Measurements from ENCODE around the gene HSPB3. TPM values are rescaled to one million over a fixed set of nuclear protein-coding genes. Genes with fewer than 3 reads are reported as not detected.

HSPB3 gene
- total RNA-seq, 2 donors from 2014 or later, result 0.77 TPM; not detected in 1

- Histone ChIP-seq H3K9ac (ENCODE audit: low read depth in 2 of 2, low read length in 2 of 2) (no peak overlapping the region), H3K27ac (no peak overlapping the region), H3K36me3 (no peaks in the 10 kb centered on the region), H3K4me3 (no peak overlapping the region), H3K4me1 (no peaks in the 10 kb centered on the region), H3K27me3 (no peaks in the 10 kb centered on the region), H3K9me3 (no peaks in the 10 kb centered on the region)
- no peak for TF ChIP-seq CTCF (IDR thresholded peaks at IDR 0.05)
- DNase-seq, result no peak
- intact Hi-C loops (cut with DNase I), result no loop called here
These were observed 1.8 kb downstream of the HSPB3 start for GRCh38 chr5:54457094-54457862.

GRCh38 chr5:54458221-54458620 lies 2.7 kb downstream of the HSPB3 start:
- Histone ChIP-seq H3K4me1 (no peaks in the 10 kb centered on the region), H3K27me3 (no peaks in the 10 kb centered on the region), H3K4me3 (no peak overlapping the region), H3K36me3 (no peaks in the 10 kb centered on the region), H3K9me3 (no peaks in the 10 kb centered on the region), H3K9ac (ENCODE audit: low read depth in 2 of 2, low read length in 2 of 2) (no peak overlapping the region), H3K27ac (no peak overlapping the region)
- intact Hi-C loops (cut with DNase I), result no loop called here
- no peak for DNase-seq
- TF ChIP-seq CTCF (IDR thresholded peaks at IDR 0.05), result no peak

- H3K36me3 ChIP-seq, result no peaks in the 10 kb centered on the region
- no peak for DNase-seq
- H3K27me3 ChIP-seq, result no peaks in the 10 kb centered on the region
- no peak overlapping the region for H3K4me3 ChIP-seq
- intact Hi-C loops (cut with DNase I), result no loop called here
- no peaks in the 10 kb centered on the region for H3K4me1 ChIP-seq
- no peaks in the 10 kb centered on the region for H3K9me3 ChIP-seq
- H3K27ac ChIP-seq, result no peak overlapping the region
- TF ChIP-seq CTCF (IDR thresholded peaks at IDR 0.05), result no peak
- H3K9ac ChIP-seq (ENCODE audit: low read depth in 2 of 2, low read length in 2 of 2), result no peak overlapping the region
These were observed 4.9 kb downstream of the HSPB3 start for GRCh38 chr5:54460181-54460919.

GRCh38 chr5:54462281-54462680 lies 6.8 kb downstream of the HSPB3 start:
- no peak for TF ChIP-seq CTCF (IDR thresholded peaks at IDR 0.05)
- Histone ChIP-seq H3K4me3 (no peak overlapping the region), H3K27ac (no peak overlapping the region), H3K36me3 (no peaks in the 10 kb centered on the region), H3K9me3 (no peaks in the 10 kb centered on the region), H3K9ac (ENCODE audit: low read depth in 2 of 2, low read length in 2 of 2) (no peak overlapping the region), H3K4me1 (no peaks in the 10 kb centered on the region), H3K27me3 (no peaks in the 10 kb centered on the region)
- no peak for DNase-seq
- intact Hi-C loops (cut with DNase I), result no loop called here

- Histone ChIP-seq H3K27ac (no peak overlapping the region), H3K27me3 (no peaks in the 10 kb centered on the region), H3K9me3 (no peaks in the 10 kb centered on the region), H3K9ac (ENCODE audit: low read depth in 2 of 2, low read length in 2 of 2) (no peak overlapping the region), H3K4me1 (no peaks in the 10 kb centered on the region), H3K36me3 (no peaks in the 10 kb centered on the region), H3K4me3 (no peak overlapping the region)
- no peak for DNase-seq
- intact Hi-C loops (cut with DNase I), result no loop called here
- TF ChIP-seq CTCF (IDR thresholded peaks at IDR 0.05), result no peak
These were observed 8.2 kb downstream of the HSPB3 start for GRCh38 chr5:54463713-54464112.

Data from colonic mucosa (tissue), 4 donors.